ENCODE data around the gene HDAC4. TPM values are rescaled to one million over a fixed set of nuclear protein-coding genes. Genes with fewer than 3 reads are reported as not detected.

Gene HDAC4
- total and polyA plus RNA-seq, 2 of the 8 experiments (the other 6 are each of a cell fraction or from before 2014, with no cell fraction given) = 15.4 to 31.5 TPM

DNA sequence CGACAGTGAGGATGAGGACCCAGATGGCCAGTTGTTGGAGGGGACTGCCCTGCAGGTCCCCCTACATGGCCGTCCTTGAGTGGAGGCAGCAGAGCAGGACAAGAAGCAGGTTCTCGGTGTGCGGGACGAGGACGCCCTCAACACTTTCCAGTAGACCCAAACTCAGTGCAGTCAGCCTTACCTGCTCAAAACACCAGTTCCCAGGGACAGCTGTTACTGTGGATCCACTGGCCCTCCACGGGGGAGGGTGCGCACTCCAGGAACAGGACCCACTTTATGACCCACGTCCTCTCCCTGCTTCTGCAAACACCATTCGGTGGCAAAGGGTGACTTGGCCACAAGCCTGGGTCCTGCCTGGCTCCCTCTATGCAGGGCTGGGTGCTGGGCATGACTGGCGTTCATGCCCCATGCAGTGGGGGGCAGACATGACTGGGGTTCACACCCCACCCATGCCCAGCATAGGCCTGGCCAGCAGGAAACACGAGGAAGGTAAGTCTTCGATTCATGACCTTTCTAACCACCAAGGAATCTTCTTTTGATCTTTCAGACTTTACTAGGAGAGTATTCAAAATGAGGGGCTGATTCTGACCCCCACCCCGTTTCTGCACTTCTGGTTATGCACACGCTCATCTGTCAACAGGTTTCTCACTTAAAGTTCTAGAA, 233.7 kb downstream of the HDAC4 start:
- no peaks in the 10 kb centered on the region for H3K27me3 ChIP-seq (replicated peaks in 1 of 4; ENCODE audit: control insufficient read depth in 3 of 4, extremely low read depth in 1 of 4, insufficient read depth in 3 of 4, low read length in 3 of 4)
- DNase-seq (ENCODE audit: low read depth in 1 of 2, low spot score in 2 of 2) (no peak), FAIRE-seq (no peak)
- no peak overlapping the region for H2BK5ac ChIP-seq (ENCODE audit: low read depth, low read length)
- no peak overlapping the region for H2BK20ac ChIP-seq (ENCODE audit: low read length)
- H3K4me1 ChIP-seq (replicated peaks in 1 of 4; ENCODE audit: control insufficient read depth in 3 of 4, insufficient read depth in 4 of 4, low read length in 3 of 4) = no peaks in the 10 kb centered on the region
- H3K9me3 ChIP-seq (ENCODE audit: insufficient read depth in 2 of 2, low read depth in 1 of 2, low read length in 1 of 2) = peaks cover 0 to 9% of the 10 kb centered on the region in 2 experiments; a peak in 2 of 4 replicates
- ChIA-PET POLR2A (ENCODE audit: partially characterized antibody) (no interaction called here), CTCF (ENCODE audit: partially characterized antibody) (interaction anchor here (1.1 kb wide), 2 partner anchors 23 to 27 kb away, joined by 5 read pairs; no protein-coding TSS in a partner anchor)
- H3K56ac ChIP-seq (replicated peaks; ENCODE audit: insufficient read length, low read depth, low read length) = no peak overlapping the region
- no peak overlapping the region for H3K9ac ChIP-seq (replicated peaks in 1 of 4; ENCODE audit: extremely low read depth in 1 of 4, low read depth in 3 of 4, low read length in 3 of 4)
- H4K20me1 ChIP-seq (replicated peaks in 1 of 2; ENCODE audit: control insufficient read depth in 1 of 2, insufficient read depth in 2 of 2, low read length in 2 of 2) = no peaks in the 10 kb centered on the region
- no peaks in the 10 kb centered on the region for H3K23me2 ChIP-seq (ENCODE audit: low read depth, low read length)
- no peak overlapping the region for H3K14ac ChIP-seq (ENCODE audit: insufficient read length)
- no peak overlapping the region for H4K8ac ChIP-seq (ENCODE audit: extremely low read depth, insufficient read depth, low read length)
- H4K91ac ChIP-seq (replicated peaks; ENCODE audit: insufficient read length, low read length) = no peak overlapping the region
- H3K79me1 ChIP-seq (ENCODE audit: low read depth, low read length) = no peaks in the 10 kb centered on the region
- no peak overlapping the region for H2BK12ac ChIP-seq (ENCODE audit: low read depth, low read length)
- no peak overlapping the region for H2AFZ ChIP-seq (ENCODE audit: low read length)
- H2BK15ac ChIP-seq (ENCODE audit: low read length) = no peak overlapping the region
- no peak overlapping the region for H3K27ac ChIP-seq (ENCODE audit: low read depth, low read length)
- no peak overlapping the region for H4K5ac ChIP-seq (ENCODE audit: insufficient read length, low read depth, low read length)
- H2AK5ac ChIP-seq (ENCODE audit: low read depth, low read length) = no peak overlapping the region
- H3K79me2 ChIP-seq (ENCODE audit: control insufficient read depth in 1 of 2, insufficient read depth in 2 of 2, low read length in 2 of 2) = no peaks in the 10 kb centered on the region
- no peak overlapping the region for H3K4me3 ChIP-seq (ENCODE audit: extremely low read depth in 1 of 4, insufficient read depth in 2 of 4, low read depth in 3 of 4, low read length in 4 of 4)
- H3K18ac ChIP-seq (ENCODE audit: extremely low read depth, low read length) = no peak overlapping the region
- H3K36me3 ChIP-seq (ENCODE audit: control insufficient read depth in 2 of 4, insufficient read depth in 4 of 4, low read length in 3 of 4) = peaks cover 0 to 6% (median 2%) of the 10 kb centered on the region in 4 experiments; a peak in 4 of 8 replicates
- TF ChIP-seq EP300 (IDR thresholded peaks at IDR 0.05; ENCODE audit: borderline replicate concordance in 1 of 2, low read depth in 2 of 2, low read length in 2 of 2) (no peak), POLR2AphosphoS5 (IDR thresholded peaks at IDR 0.05; ENCODE audit: low read depth, low read length) (no peak), BRCA1 (IDR thresholded peaks at IDR 0.05; ENCODE audit: low read depth, low read length) (no peak), ASH2L (IDR thresholded peaks at IDR 0.05; ENCODE audit: low read length) (no peak), GABPA (IDR thresholded peaks at IDR 0.05; ENCODE audit: borderline replicate concordance, insufficient read depth, low read length) (no peak), JUND (IDR thresholded peaks at IDR 0.05; ENCODE audit: low read length) (no peak), RXRA (IDR thresholded peaks at IDR 0.05; ENCODE audit: insufficient read depth, low read depth, low read length) (no peak)
- H3K4ac ChIP-seq (replicated peaks; ENCODE audit: insufficient read length, low read depth, low read length) = no peak overlapping the region
- H3K23ac ChIP-seq (ENCODE audit: insufficient read length) = no peak overlapping the region
- no peak overlapping the region for H2BK120ac ChIP-seq (replicated peaks; ENCODE audit: low read depth, low read length)
- 92% methylated on average over 15 of the region's 15 CpGs; no CpG with 5 or more reads in 1 of the 2 experiments for WGBS, 2 experiments (ENCODE audit: extremely low coverage in 1 of 2, insufficient coverage in 1 of 2, insufficient read length in 1 of 2, insufficient replicate concordance in 2 of 2, low coverage in 1 of 2, low lambda C conversion rate in 2 of 2, missing lambda C conversion rate in 1 of 2)
- no peak overlapping the region for H3K4me2 ChIP-seq (ENCODE audit: insufficient read depth in 1 of 2, low read depth in 2 of 2, low read length in 2 of 2)

Data from H1 (cell line).